Measurements from ENCODE around the gene LRRC26. TPM values are rescaled to one million over a fixed set of nuclear protein-coding genes. Genes with fewer than 3 reads are reported as not detected.

The LRRC26 gene
- total RNA-seq, 1 experiment from 2014 or later, result not detected

DNA sequence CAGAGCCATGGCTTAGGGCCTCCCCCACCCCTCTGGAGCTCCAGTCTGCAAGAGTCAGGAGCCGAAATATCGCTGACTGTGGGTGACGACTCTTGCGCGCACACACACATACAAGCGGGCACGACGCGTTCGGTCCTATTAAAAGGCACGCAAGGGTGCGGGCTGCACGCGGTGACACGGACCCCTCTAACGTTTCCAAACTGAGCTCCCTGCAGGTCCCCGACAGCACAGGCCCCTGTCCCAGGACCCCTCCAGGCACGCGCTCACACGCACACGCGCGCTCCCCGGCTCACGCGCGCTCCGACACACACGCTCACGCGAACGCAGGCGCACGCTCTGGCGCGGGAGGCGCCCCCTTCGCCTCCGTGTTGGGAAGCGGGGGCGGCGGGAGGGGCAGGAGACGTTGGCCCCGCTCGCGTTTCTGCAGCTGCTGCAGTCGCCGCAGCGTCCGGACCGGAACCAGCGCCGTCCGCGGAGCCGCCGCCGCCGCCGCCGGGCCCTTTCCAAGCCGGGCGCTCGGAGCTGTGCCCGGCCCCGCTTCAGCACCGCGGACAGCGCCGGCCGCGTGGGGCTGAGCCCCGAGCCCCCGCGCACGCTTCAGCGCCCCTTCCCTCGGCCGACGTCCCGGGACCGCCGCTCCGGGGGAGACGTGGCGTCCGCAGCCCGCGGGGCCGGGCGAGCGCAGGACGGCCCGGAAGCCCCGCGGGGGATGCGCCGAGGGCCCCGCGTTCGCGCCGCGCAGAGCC lies 31.0 kb downstream of the LRRC26 start, which contains the start of gene GRIN1:
TSS of gene GRIN1 (plus strand) at position 433 of the 746 bp plus-strand sequence. CDS start 333 bp downstream, outside the sequence.
- no peak within 1 kb of the TSS for H3K27ac Mint-ChIP-seq (ENCODE audit: low read depth, unreplicated experiment)
- TF ChIP-seq, protein P1, sequence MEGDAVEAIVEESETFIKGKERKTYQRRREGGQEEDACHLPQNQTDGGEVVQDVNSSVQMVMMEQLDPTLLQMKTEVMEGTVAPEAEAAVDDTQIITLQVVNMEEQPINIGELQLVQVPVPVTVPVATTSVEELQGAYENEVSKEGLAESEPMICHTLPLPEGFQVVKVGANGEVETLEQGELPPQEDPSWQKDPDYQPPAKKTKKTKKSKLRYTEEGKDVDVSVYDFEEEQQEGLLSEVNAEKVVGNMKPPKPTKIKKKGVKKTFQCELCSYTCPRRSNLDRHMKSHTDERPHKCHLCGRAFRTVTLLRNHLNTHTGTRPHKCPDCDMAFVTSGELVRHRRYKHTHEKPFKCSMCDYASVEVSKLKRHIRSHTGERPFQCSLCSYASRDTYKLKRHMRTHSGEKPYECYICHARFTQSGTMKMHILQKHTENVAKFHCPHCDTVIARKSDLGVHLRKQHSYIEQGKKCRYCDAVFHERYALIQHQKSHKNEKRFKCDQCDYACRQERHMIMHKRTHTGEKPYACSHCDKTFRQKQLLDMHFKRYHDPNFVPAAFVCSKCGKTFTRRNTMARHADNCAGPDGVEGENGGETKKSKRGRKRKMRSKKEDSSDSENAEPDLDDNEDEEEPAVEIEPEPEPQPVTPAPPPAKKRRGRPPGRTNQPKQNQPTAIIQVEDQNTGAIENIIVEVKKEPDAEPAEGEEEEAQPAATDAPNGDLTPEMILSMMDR (IDR thresholded peaks at IDR 0.05; ENCODE audit: unreplicated experiment), result no peak
- H3K4me1 Mint-ChIP-seq (ENCODE audit: insufficient read depth, unreplicated experiment), result peaks cover 6% of the 10 kb centered on the region
- H3K9me3 Mint-ChIP-seq (ENCODE audit: unreplicated experiment), result no peaks in the 10 kb centered on the region
- DNase-seq (ENCODE audit: unreplicated experiment), result no peak
- no TSS peak for BruUV-seq (replicated peaks)
- ChIA-PET CTCF (interaction anchor here (0.6 to 0.8 kb wide), 2 partner anchors 88 to 284 kb away, joined by 3 to 5 read pairs; partner anchors contain the start of gene RNF224), POLR2A (interaction anchor here (0.5 to 2.9 kb wide), 4 partner anchors 9 to 179 kb away, joined by 3 to 12 read pairs (median 3); no protein-coding TSS in a partner anchor)
- intact Hi-C loops (cut with micrococcal nuclease), result no loop called here
- H3K36me3 Mint-ChIP-seq (ENCODE audit: insufficient read depth, unreplicated experiment), result no peaks in the 10 kb centered on the region
- H3K27me3 Mint-ChIP-seq (ENCODE audit: insufficient read depth, unreplicated experiment), result peaks cover 25% of the 10 kb centered on the region
- no peak within 1 kb of the TSS for H3K4me3 Mint-ChIP-seq (ENCODE audit: unreplicated experiment)

DNA sequence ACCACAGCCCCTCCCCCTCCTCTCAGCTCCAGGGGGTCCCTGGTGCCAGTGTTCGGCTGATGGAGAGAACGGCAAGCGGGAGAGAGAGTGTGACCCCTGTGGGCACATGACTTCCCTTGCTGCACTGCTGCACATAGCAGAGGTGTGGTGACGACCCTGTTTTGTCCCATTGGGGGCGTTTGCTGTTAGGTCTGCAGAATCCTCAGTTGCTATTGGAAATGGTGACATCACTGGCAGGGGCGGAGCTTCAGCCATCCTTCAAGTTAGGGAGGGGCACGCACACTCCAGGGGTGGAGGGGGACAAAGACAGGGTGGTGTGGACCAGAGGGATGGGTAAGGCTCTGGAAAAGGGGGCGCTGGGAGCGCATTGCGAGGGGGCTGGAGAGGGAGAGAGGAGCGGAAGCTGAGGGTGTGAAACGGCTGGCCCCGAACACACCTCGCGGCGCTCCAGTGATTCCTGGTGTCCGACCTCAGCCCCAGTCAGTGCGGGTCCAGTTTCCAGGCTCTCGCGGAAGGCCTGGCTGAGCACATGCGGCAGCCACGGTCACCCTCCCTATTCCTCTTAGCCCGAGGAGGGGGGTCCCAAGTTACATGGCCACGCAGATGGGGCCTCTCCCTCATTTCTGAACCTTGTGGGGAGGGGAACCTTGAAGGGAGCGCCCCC lies 31.7 kb downstream of the LRRC26 start:
- ChIA-PET POLR2A (interaction anchor here (1.0 to 2.9 kb wide), 2 partner anchors 8 to 49 kb away, joined by 3 to 12 read pairs; no protein-coding TSS in a partner anchor), CTCF (interaction anchor here (0.6 to 0.8 kb wide), 2 partner anchors 89 to 284 kb away, joined by 3 to 5 read pairs; partner anchors contain the start of gene RNF224)
- peaks cover 6% of the 10 kb centered on the region for H3K4me1 Mint-ChIP-seq (ENCODE audit: insufficient read depth, unreplicated experiment)
- intact Hi-C loops (cut with micrococcal nuclease), result no loop called here
- TF ChIP-seq, protein P1 (IDR thresholded peaks at IDR 0.05; ENCODE audit: unreplicated experiment), result no peak
- H3K4me3 Mint-ChIP-seq (ENCODE audit: unreplicated experiment), result no peak overlapping the region
- no TSS peak for BruUV-seq (replicated peaks)
- peaks cover 25% of the 10 kb centered on the region for H3K27me3 Mint-ChIP-seq (ENCODE audit: insufficient read depth, unreplicated experiment)
- no peak for DNase-seq (ENCODE audit: unreplicated experiment)
- H3K36me3 Mint-ChIP-seq (ENCODE audit: insufficient read depth, unreplicated experiment), result no peaks in the 10 kb centered on the region
- H3K9me3 Mint-ChIP-seq (ENCODE audit: unreplicated experiment), result no peaks in the 10 kb centered on the region
- H3K27ac Mint-ChIP-seq (ENCODE audit: low read depth, unreplicated experiment), result no peak overlapping the region

DNA sequence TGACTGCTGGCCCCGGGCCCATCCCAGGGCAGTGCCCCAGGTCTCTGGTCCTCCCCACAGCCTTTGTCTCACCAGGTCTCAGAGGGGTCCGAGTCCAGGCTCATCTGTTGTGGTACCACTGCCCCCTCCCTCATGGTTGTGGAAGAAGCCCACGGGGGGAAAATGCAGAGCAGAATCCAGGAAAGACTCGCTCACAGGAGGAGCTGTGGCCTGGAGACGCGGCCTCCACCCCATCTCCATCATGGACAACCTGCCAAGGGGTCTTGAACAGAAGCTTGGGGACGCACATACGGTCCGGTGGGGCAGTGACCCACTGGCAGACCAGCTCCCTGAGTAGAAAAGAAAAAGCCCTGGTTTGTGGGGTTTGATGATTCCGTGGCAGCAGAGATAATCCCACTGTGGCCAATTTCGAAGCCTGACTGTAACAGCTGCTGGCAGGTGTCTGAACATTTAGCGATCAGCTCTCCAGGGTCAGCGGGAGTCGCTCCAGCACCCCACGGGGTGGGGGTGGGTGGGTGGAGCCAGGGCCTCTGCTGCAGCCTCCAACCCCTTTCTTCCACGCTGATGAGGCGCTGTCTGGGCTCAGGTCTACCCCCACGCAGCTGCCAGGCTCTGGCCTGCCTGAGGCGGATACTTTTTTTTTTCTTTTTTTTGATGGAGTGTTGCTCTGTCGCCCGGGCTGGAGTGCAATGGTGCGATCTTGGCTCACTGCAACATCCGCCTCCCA lies 32.8 kb downstream of the LRRC26 start:
- Mint-ChIP-seq H3K4me1 (ENCODE audit: insufficient read depth, unreplicated experiment) (peaks cover 6% of the 10 kb centered on the region), H3K27me3 (ENCODE audit: insufficient read depth, unreplicated experiment) (peaks cover 17% of the 10 kb centered on the region), H3K4me3 (ENCODE audit: unreplicated experiment) (no peak overlapping the region), H3K27ac (ENCODE audit: low read depth, unreplicated experiment) (no peak overlapping the region), H3K36me3 (ENCODE audit: insufficient read depth, unreplicated experiment) (no peaks in the 10 kb centered on the region), H3K9me3 (ENCODE audit: unreplicated experiment) (no peaks in the 10 kb centered on the region)
- POLR2A ChIA-PET, result no interaction called here
- no peak for DNase-seq (ENCODE audit: unreplicated experiment)
- CTCF ChIA-PET, result no interaction called here
- intact Hi-C loops (cut with micrococcal nuclease), result no loop called here
- no TSS peak for BruUV-seq (replicated peaks)
- TF ChIP-seq, protein P1 (IDR thresholded peaks at IDR 0.05; ENCODE audit: unreplicated experiment), result no peak
